ENCODE measurements around the gene PRPS1. TPM values are rescaled to one million over a fixed set of nuclear protein-coding genes. Genes with fewer than 3 reads are reported as not detected.

Gene PRPS1
- total RNA-seq, 2 donors from 2014 or later: 51.6 to 62.7 TPM

- no peak for TF ChIP-seq CTCF (conservative IDR thresholded peaks at IDR 0.05)
- Mint-ChIP-seq H3K4me3 (no peak overlapping the region), H3K36me3 (ENCODE audit: low read depth) (no peaks in the 10 kb centered on the region), H3K27ac (no peak overlapping the region), H3K9me3 (peaks cover 18% of the 10 kb centered on the region), H3K4me1 (peaks cover 24% of the 10 kb centered on the region), H3K27me3 (ENCODE audit: insufficient read depth) (peaks cover 77% of the 10 kb centered on the region)
- Histone ChIP-seq H3K4me1 (ENCODE audit: control insufficient read depth, insufficient read depth, low read length) (peaks cover 3% of the 10 kb centered on the region), H3K4me3 (ENCODE audit: low read length) (no peak overlapping the region), H3K36me3 (ENCODE audit: control insufficient read depth, insufficient read depth, low read length) (no peaks in the 10 kb centered on the region), H3K9me3 (ENCODE audit: control insufficient read depth, low read length) (no peaks in the 10 kb centered on the region), H3K27me3 (ENCODE audit: control insufficient read depth, insufficient read depth, low read length, poor library complexity, severe bottlenecking) (peaks cover 20% of the 10 kb centered on the region), H3K9ac (ENCODE audit: extremely low read depth, low read length, poor library complexity, severe bottlenecking) (no peak overlapping the region), H3K27ac (ENCODE audit: low read depth, low read length) (no peak overlapping the region)
- DNase-seq: peak; percentile 40
- 90 to 92% methylated on average over 4 to 8 of the region's 8 CpGs for WGBS, 2 experiments (ENCODE audit: insufficient coverage in 1 of 2, insufficient read length in 1 of 2)
Measured at GRCh38 chrX:107678957-107679740, 50.8 kb downstream of the PRPS1 start.

- no peaks in the 10 kb centered on the region for H3K36me3 ChIP-seq (ENCODE audit: control insufficient read depth, insufficient read depth, low read length)
- H3K27me3 ChIP-seq (ENCODE audit: control insufficient read depth, insufficient read depth, low read length, poor library complexity, severe bottlenecking): peaks cover 9% of the 10 kb centered on the region
- TF ChIP-seq CTCF (conservative IDR thresholded peaks at IDR 0.05): no peak
- H3K4me1 ChIP-seq (ENCODE audit: control insufficient read depth, insufficient read depth, low read length): peaks cover 3% of the 10 kb centered on the region
- Mint-ChIP-seq H3K4me3 (no peak overlapping the region), H3K27ac (no peak overlapping the region), H3K36me3 (ENCODE audit: low read depth) (no peaks in the 10 kb centered on the region), H3K9me3 (peaks cover 16% of the 10 kb centered on the region), H3K4me1 (peaks cover 10% of the 10 kb centered on the region), H3K27me3 (ENCODE audit: insufficient read depth) (peaks cover 53% of the 10 kb centered on the region)
- 90% methylated on average over 2 of the region's 3 CpGs; no CpG with 5 or more reads in 1 of the 2 experiments for WGBS, 2 experiments (ENCODE audit: insufficient coverage in 1 of 2, insufficient read length in 1 of 2)
- DNase-seq: peak; percentile 13
- H3K9me3 ChIP-seq (ENCODE audit: control insufficient read depth, low read length): no peaks in the 10 kb centered on the region
- H3K4me3 ChIP-seq (ENCODE audit: low read length): no peak overlapping the region
- H3K9ac ChIP-seq (ENCODE audit: extremely low read depth, low read length, poor library complexity, severe bottlenecking): no peak overlapping the region
- H3K27ac ChIP-seq (ENCODE audit: low read depth, low read length): no peak overlapping the region
Measured at GRCh38 chrX:107682256-107682655, 53.9 kb downstream of the PRPS1 start.

- 67 to 92% methylated on average over 2 to 4 of the region's 4 CpGs for WGBS, 2 experiments (ENCODE audit: insufficient coverage in 1 of 2, insufficient read length in 1 of 2)
- no peak overlapping the region for H3K27ac ChIP-seq (ENCODE audit: low read depth, low read length)
- Mint-ChIP-seq H3K36me3 (ENCODE audit: low read depth) (no peaks in the 10 kb centered on the region), H3K9me3 (peaks cover 11% of the 10 kb centered on the region), H3K4me3 (no peak overlapping the region), H3K27ac (no peak overlapping the region), H3K4me1 (peaks cover 8% of the 10 kb centered on the region), H3K27me3 (ENCODE audit: insufficient read depth) (peaks cover 42% of the 10 kb centered on the region)
- no peak overlapping the region for H3K9ac ChIP-seq (ENCODE audit: extremely low read depth, low read length, poor library complexity, severe bottlenecking)
- no peak for TF ChIP-seq CTCF (conservative IDR thresholded peaks at IDR 0.05)
- peaks cover 9% of the 10 kb centered on the region for H3K27me3 ChIP-seq (ENCODE audit: control insufficient read depth, insufficient read depth, low read length, poor library complexity, severe bottlenecking)
- peaks cover 3% of the 10 kb centered on the region for H3K4me1 ChIP-seq (ENCODE audit: control insufficient read depth, insufficient read depth, low read length)
- H3K4me3 ChIP-seq (ENCODE audit: low read length): no peak overlapping the region
- H3K36me3 ChIP-seq (ENCODE audit: control insufficient read depth, insufficient read depth, low read length): no peaks in the 10 kb centered on the region
- no peaks in the 10 kb centered on the region for H3K9me3 ChIP-seq (ENCODE audit: control insufficient read depth, low read length)
- peak; percentile 38 for DNase-seq
Measured at GRCh38 chrX:107683124-107683895, 55.0 kb downstream of the PRPS1 start.
